Skin epidermis (tissue), 12 donors: ENCODE data around the gene WNT7B.
A peak's percentile ranks its signal among the peaks of the same experiment; 100 is the strongest.

Experiments used
- H3K27ac ChIP-seq, 21 experiments: fragments of 200-600 bp; sonication (generic) in 11 of 21; one replicate each; pipeline ENCODE4 v1.5.0; 2020; ENCODE audit warnings: mild to moderate bottlenecking in 3 of 21, inconsistent platforms in 2 of 21, moderate library complexity in 2 of 21
- H3K4me3 ChIP-seq, 7 experiments: fragments of 200-600 bp; sonication (generic) in 2 of 7; one replicate each; pipeline ENCODE4 v1.5.0; 2020; ENCODE audit warnings: inconsistent platforms in 2 of 7, mild to moderate bottlenecking in 2 of 7, moderate library complexity in 1 of 7

The WNT7B gene

GRCh38 chr22:45938913-45939312 lies 38.0 kb downstream of the WNT7B start:
- Histone ChIP-seq H3K4me3 (no peak overlapping the region), H3K27ac (no peak overlapping the region)

GRCh38 chr22:45937960-45938359 lies 39.0 kb downstream of the WNT7B start:
- no peak overlapping the region for H3K27ac ChIP-seq

GRCh38 chr22:45935573-45935972 lies 41.4 kb downstream of the WNT7B start:
- H3K27ac ChIP-seq, result peak overlapping the region in 4 of 21 experiments; percentile 44 to 52 (median 46)
- H3K4me3 ChIP-seq, result no peak overlapping the region

More at GRCh38 chr22:45937960-45938359, 39.0 kb downstream of the WNT7B start:
- no peak overlapping the region for H3K4me3 ChIP-seq

- Histone ChIP-seq H3K27ac (peak overlapping the region in 10 of 21 experiments; percentile 9 to 54 (median 40)), H3K4me3 (no peak overlapping the region)
Observed at GRCh38 chr22:45934659-45935341, 42.2 kb downstream of the WNT7B start.

- Histone ChIP-seq H3K27ac (peak overlapping the region in 3 of 21 experiments; percentile 37 to 52 (median 44)), H3K4me3 (no peak overlapping the region)
Observed at GRCh38 chr22:45934168-45934564, 42.8 kb downstream of the WNT7B start.

- H3K4me3 ChIP-seq, result no peak overlapping the region
- peak overlapping the region in 1 of 21 experiments; percentile 44 for H3K27ac ChIP-seq
Observed at GRCh38 chr22:45933506-45934167, 43.3 kb downstream of the WNT7B start.

GRCh38 chr22:45932071-45932470 lies 44.9 kb downstream of the WNT7B start:
- no peak overlapping the region for H3K4me3 ChIP-seq
- H3K27ac ChIP-seq, result no peak overlapping the region

GRCh38 chr22:45931042-45931441 lies 45.9 kb downstream of the WNT7B start:
- Histone ChIP-seq H3K27ac (no peak overlapping the region), H3K4me3 (no peak overlapping the region)

GRCh38 chr22:45930324-45930723 lies 46.6 kb downstream of the WNT7B start:
- Histone ChIP-seq H3K4me3 (no peak overlapping the region), H3K27ac (no peak overlapping the region)

- H3K4me3 ChIP-seq, result no peak overlapping the region
Observed at GRCh38 chr22:45929649-45930048, 47.3 kb downstream of the WNT7B start.

GRCh38 chr22:45928726-45929368 lies 48.1 kb downstream of the WNT7B start:
- no peak overlapping the region for H3K4me3 ChIP-seq

More at GRCh38 chr22:45929649-45930048, 47.3 kb downstream of the WNT7B start:
- H3K27ac ChIP-seq, result no peak overlapping the region

GRCh38 chr22:45927059-45927458 lies 49.9 kb downstream of the WNT7B start:
- no peak overlapping the region for H3K27ac ChIP-seq
- no peak overlapping the region for H3K4me3 ChIP-seq

More at GRCh38 chr22:45928726-45929368, 48.1 kb downstream of the WNT7B start:
- no peak overlapping the region for H3K27ac ChIP-seq

GRCh38 chr22:45926433-45926832 lies 50.5 kb downstream of the WNT7B start:
- no peak overlapping the region for H3K27ac ChIP-seq

GRCh38 chr22:45925811-45926351 lies 51.1 kb downstream of the WNT7B start:
- no peak overlapping the region for H3K4me3 ChIP-seq
- no peak overlapping the region for H3K27ac ChIP-seq

More at GRCh38 chr22:45926433-45926832, 50.5 kb downstream of the WNT7B start:
- no peak overlapping the region for H3K4me3 ChIP-seq

GRCh38 chr22:45923835-45924234 lies 53.1 kb downstream of the WNT7B start:
- H3K4me3 ChIP-seq, result no peak overlapping the region
- H3K27ac ChIP-seq, result no peak overlapping the region

GRCh38 chr22:45923212-45923611 lies 53.8 kb downstream of the WNT7B start:
- H3K27ac ChIP-seq, result no peak overlapping the region
- no peak overlapping the region for H3K4me3 ChIP-seq

- H3K4me3 ChIP-seq, result no peak overlapping the region
- no peak overlapping the region for H3K27ac ChIP-seq
Observed at GRCh38 chr22:45922661-45923060, 54.3 kb downstream of the WNT7B start.

- no peak overlapping the region for H3K4me3 ChIP-seq
- H3K27ac ChIP-seq, result no peak overlapping the region
Observed at GRCh38 chr22:45922256-45922655, 54.7 kb downstream of the WNT7B start.

- H3K4me3 ChIP-seq, result no peak overlapping the region
- H3K27ac ChIP-seq, result no peak overlapping the region
Observed at GRCh38 chr22:45919504-45920286, 57.3 kb downstream of the WNT7B start.
